ENCODE results near the gene LALBA.
"Not testable (repeated sequence)": the region's sequence is repeated elsewhere in the genome, so short reads cannot be mapped to it uniquely, and the experiment has no call there.

The LALBA gene

GRCh38 chr12:48553666-48554343 is 16.0 kb downstream of the LALBA start:
- H3K4me3 Mint-ChIP-seq; H3K4me1 Mint-ChIP-seq; H3K27ac Mint-ChIP-seq; H3K36me3 Mint-ChIP-seq; ATAC-seq; H3K9me3 Mint-ChIP-seq; DNase-seq (ENCODE audit: low spot score in 2 of 2): not testable (repeated sequence)

GRCh38 chr12:48551636-48552035 is 18.2 kb downstream of the LALBA start:
- H3K4me1 Mint-ChIP-seq; DNase-seq (ENCODE audit: low spot score in 2 of 2); H3K27ac Mint-ChIP-seq; ATAC-seq; H3K4me3 Mint-ChIP-seq; H3K9me3 Mint-ChIP-seq; H3K36me3 Mint-ChIP-seq: not testable (repeated sequence)

GRCh38 chr12:48547012-48547411 is 22.8 kb downstream of the LALBA start:
- ATAC-seq; H3K27ac Mint-ChIP-seq; H3K4me3 Mint-ChIP-seq; DNase-seq (ENCODE audit: low spot score in 2 of 2); H3K36me3 Mint-ChIP-seq; H3K4me1 Mint-ChIP-seq; H3K9me3 Mint-ChIP-seq: not testable (repeated sequence)

- Mint-ChIP-seq H3K36me3 (no peaks in the 10 kb centered on the region), H3K4me3 (no peak overlapping the region), H3K4me1 (no peaks in the 10 kb centered on the region), H3K9me3 (peaks cover 4% of the 10 kb centered on the region), H3K27ac (no peak overlapping the region)
- DNase-seq (ENCODE audit: low spot score in 2 of 2) (no peak), ATAC-seq (no peak)
Measured at GRCh38 chr12:48545833-48546469, 23.9 kb downstream of the LALBA start.

- Mint-ChIP-seq H3K36me3 (peaks cover 6% of the 10 kb centered on the region), H3K9me3 (no peaks in the 10 kb centered on the region), H3K4me3 (no peak overlapping the region), H3K27ac (no peak overlapping the region), H3K4me1 (peaks cover 14% of the 10 kb centered on the region)
- ATAC-seq (no peak), DNase-seq (ENCODE audit: low spot score in 2 of 2) (peak; percentile 16 to 61)
Measured at GRCh38 chr12:48542300-48542928, 27.4 kb downstream of the LALBA start.

GRCh38 chr12:48536602-48537001 is 33.2 kb downstream of the LALBA start:
- no peaks in the 10 kb centered on the region for H3K9me3 Mint-ChIP-seq
- H3K4me1 Mint-ChIP-seq, result peaks cover 14% of the 10 kb centered on the region
- no peak for DNase-seq (ENCODE audit: low spot score in 2 of 2)
- peaks cover 6% of the 10 kb centered on the region for H3K36me3 Mint-ChIP-seq
- H3K27ac Mint-ChIP-seq, result no peak overlapping the region
- ATAC-seq, result no peak
- H3K4me3 Mint-ChIP-seq, result no peak overlapping the region

- no peak for ATAC-seq
- Mint-ChIP-seq H3K4me1 (no peaks in the 10 kb centered on the region), H3K4me3 (no peak overlapping the region), H3K9me3 (no peaks in the 10 kb centered on the region), H3K36me3 (no peaks in the 10 kb centered on the region), H3K27ac (no peak overlapping the region)
- no peak for DNase-seq (ENCODE audit: low spot score in 2 of 2)
Measured at GRCh38 chr12:48532601-48533000, 37.2 kb downstream of the LALBA start.

GRCh38 chr12:48527891-48528670 is 41.8 kb downstream of the LALBA start:
- Mint-ChIP-seq H3K9me3 (no peaks in the 10 kb centered on the region), H3K36me3 (no peaks in the 10 kb centered on the region), H3K4me3 (no peak overlapping the region), H3K4me1 (no peaks in the 10 kb centered on the region), H3K27ac (no peak overlapping the region)
- no peak for ATAC-seq
- DNase-seq (ENCODE audit: low spot score in 2 of 2), result no peak

GRCh38 chr12:48525332-48525731 is 44.5 kb downstream of the LALBA start, which contains the start of gene OR8S1:
TSS of gene OR8S1 (plus strand) at chr12:48525632. CDS start at chr12:48525632, 0 bp downstream.
- Mint-ChIP-seq H3K4me1 (no peaks in the 10 kb centered on the region), H3K36me3 (no peaks in the 10 kb centered on the region), H3K27ac (no peak within 1 kb of the TSS), H3K4me3 (no peak within 1 kb of the TSS), H3K9me3 (no peaks in the 10 kb centered on the region)
- ATAC-seq (no peak), DNase-seq (ENCODE audit: low spot score in 2 of 2) (no peak)

GRCh38 chr12:48520381-48520780 is 49.5 kb downstream of the LALBA start:
- not testable (repeated sequence) for H3K4me3 Mint-ChIP-seq; H3K36me3 Mint-ChIP-seq; ATAC-seq; H3K4me1 Mint-ChIP-seq; DNase-seq (ENCODE audit: low spot score in 2 of 2); H3K9me3 Mint-ChIP-seq; H3K27ac Mint-ChIP-seq

Data from stimulated activated effector memory CD8-positive, alpha-beta T cell treated with anti-CD3 and anti-CD28 coated beads, Interleukin-12 subunit alpha, Interleukin-12 subunit beta, amount 100 ng/mL, for 72 hours (primary cell).